H1 (cell line): Measurements from ENCODE around the gene SRXN1. TPM values are rescaled to one million over a fixed set of nuclear protein-coding genes. Genes with fewer than 3 reads are reported as not detected.

Source experiments
- CTCF ChIA-PET: fragments of 300-600 bp; sonication (Branson Sonifier 250); formaldehyde crosslinking; loops from one replicate; lab custom pipeline; 2021; ENCODE audit not compliant: partially characterized antibody; lab: Charles Lee
- POLR2A ChIA-PET: fragments of 300-600 bp; sonication (Branson Sonifier 250); formaldehyde crosslinking; loops from one replicate; lab custom pipeline; 2021; ENCODE audit warnings: inconsistent platforms; ENCODE audit not compliant: partially characterized antibody; lab: Charles Lee
- DNase-seq, 2 experiments: peaks; one replicate each; pipeline versions ENCODE4 v3.0.0 to v3.0.0-alpha.2; 2010 to 2022; ENCODE audit warnings: low spot score in 2 of 2, low read depth in 1 of 2, mixed read lengths in 1 of 2
- FAIRE-seq: peaks from 2 replicates; lab custom pipeline; 2011; peaks lifted over from hg19 to GRCh38; lab: Jason Lieb, UNC
- H2AFZ ChIP-seq: 2 replicates; pipeline ENCODE4 v1.8.1; 2012; ENCODE audit warnings: low read length, inconsistent platforms
- H2AK5ac ChIP-seq: 2 replicates; pipeline ENCODE4 v1.6.1; 2013; ENCODE audit warnings: low read depth, low read length
- H2BK120ac ChIP-seq: replicated peaks from 2 replicates; pipeline ENCODE3; 2013; ENCODE audit warnings: low read depth, low read length, inconsistent platforms
- H2BK12ac ChIP-seq: 2 replicates; pipeline ENCODE4 v1.6.1; 2013; ENCODE audit warnings: low read depth, low read length
- H2BK15ac ChIP-seq: 2 replicates; pipeline ENCODE4 v1.6.1; 2013; ENCODE audit warnings: low read length
- H2BK20ac ChIP-seq: 2 replicates; pipeline ENCODE4 v1.6.1; 2013; ENCODE audit warnings: low read length
- H2BK5ac ChIP-seq: 2 replicates; pipeline ENCODE4 v1.6.1; 2013; ENCODE audit warnings: low read depth, low read length
- H3K14ac ChIP-seq: 2 replicates; pipeline ENCODE4 v1.6.1; 2013; ENCODE audit warnings: inconsistent platforms; ENCODE audit not compliant: insufficient read length
- H3K18ac ChIP-seq: 2 replicates; pipeline ENCODE4 v1.6.1; 2013; ENCODE audit warnings: low read length; ENCODE audit errors: extremely low read depth
- H3K23ac ChIP-seq: 2 replicates; pipeline ENCODE4 v1.6.1; 2013; ENCODE audit warnings: inconsistent platforms; ENCODE audit not compliant: insufficient read length
- H3K23me2 ChIP-seq: 2 replicates; pipeline ENCODE4 v1.6.1; 2013; ENCODE audit warnings: low read depth, low read length
- H3K27ac ChIP-seq: 2 replicates; pipeline ENCODE4 v1.6.1; 2011; ENCODE audit warnings: low read depth, low read length, inconsistent platforms
- H3K27me3 ChIP-seq, 4 experiments: replicated peaks in 1 of 4; 1 replicate in 1 of 4; 2 replicates in 3 of 4; pipeline versions ENCODE4 v1.6.1 to v1.8.1; 2011 to 2013; ENCODE audit warnings: low read length in 3 of 4, mild to moderate bottlenecking in 3 of 4, inconsistent platforms in 2 of 4, mixed read lengths in 2 of 4, moderate library complexity in 1 of 4; ENCODE audit not compliant: control insufficient read depth in 3 of 4, insufficient read depth in 3 of 4; ENCODE audit errors: extremely low read depth in 1 of 4
- H3K36me3 ChIP-seq, 4 experiments: 2 replicates each; pipeline versions ENCODE4 v1.6.1 to v1.8.1; 2011 to 2013; ENCODE audit warnings: mild to moderate bottlenecking in 4 of 4, low read length in 3 of 4, moderate library complexity in 2 of 4, control low read depth in 1 of 4, inconsistent platforms in 1 of 4; ENCODE audit not compliant: insufficient read depth in 4 of 4, control insufficient read depth in 2 of 4
- H3K4ac ChIP-seq: replicated peaks from 2 replicates; pipeline ENCODE3; 2013; ENCODE audit warnings: low read length, low read depth, mixed read lengths, inconsistent platforms; ENCODE audit not compliant: insufficient read length
- H3K4me1 ChIP-seq, 4 experiments: replicated peaks in 1 of 4; 1 replicate in 1 of 4; 2 replicates in 3 of 4; pipeline versions ENCODE4 v1.6.1 to v1.8.1; 2011 to 2013; ENCODE audit warnings: low read length in 3 of 4, inconsistent platforms in 2 of 4, mixed read lengths in 1 of 4; ENCODE audit not compliant: insufficient read depth in 4 of 4, control insufficient read depth in 3 of 4
- H3K4me2 ChIP-seq, 2 experiments: 2 replicates each; pipeline versions ENCODE4 v1.6.1 to v1.8.1; 2011 to 2013; ENCODE audit warnings: low read depth in 2 of 2, low read length in 2 of 2, control low read depth in 1 of 2, inconsistent platforms in 1 of 2, mild to moderate bottlenecking in 1 of 2; ENCODE audit not compliant: insufficient read depth in 1 of 2
- H3K4me3 ChIP-seq, 4 experiments: fragments of 200-600, 300-600 bp in 1 of 4; sonication (generic), shearing (Covaris generic), sonication (Bioruptor Twin) in 1 of 4; 2 replicates each; pipeline versions ENCODE4 v1.5.1 to v1.8.1; 2011 to 2016; ENCODE audit warnings: low read length in 4 of 4, low read depth in 3 of 4, control low read depth in 2 of 4, inconsistent platforms in 2 of 4, mild to moderate bottlenecking in 2 of 4, mixed read lengths in 1 of 4, moderate library complexity in 1 of 4; ENCODE audit not compliant: insufficient read depth in 2 of 4; ENCODE audit errors: extremely low read depth in 1 of 4
- H3K56ac ChIP-seq: replicated peaks from 2 replicates; pipeline ENCODE3; 2013; ENCODE audit warnings: low read depth, mild to moderate bottlenecking, mixed read lengths, low read length, inconsistent platforms; ENCODE audit not compliant: insufficient read length
- H3K79me1 ChIP-seq: 2 replicates; pipeline ENCODE4 v1.6.1; 2013; ENCODE audit warnings: low read depth, low read length, control low read depth
- H3K79me2 ChIP-seq, 2 experiments: 2 replicates each; pipeline versions ENCODE4 v1.6.1 to v1.8.1; 2012 to 2013; ENCODE audit warnings: low read length in 2 of 2, mild to moderate bottlenecking in 2 of 2, inconsistent platforms in 1 of 2; ENCODE audit not compliant: insufficient read depth in 2 of 2, control insufficient read depth in 1 of 2
- H3K9ac ChIP-seq, 4 experiments: replicated peaks in 1 of 4; 1 replicate in 1 of 4; 2 replicates in 3 of 4; pipeline versions ENCODE4 v1.6.1 to v1.8.1; 2011 to 2013; ENCODE audit warnings: low read depth in 3 of 4, low read length in 3 of 4, control low read depth in 2 of 4, mild to moderate bottlenecking in 2 of 4, moderate library complexity in 2 of 4, inconsistent platforms in 1 of 4; ENCODE audit errors: extremely low read depth in 1 of 4
- H3K9me3 ChIP-seq, 2 experiments: 2 replicates each; pipeline versions ENCODE4 v1.6.1 to v1.8.1; 2012 to 2013; ENCODE audit warnings: mild to moderate bottlenecking in 2 of 2, moderate library complexity in 2 of 2, control low read depth in 1 of 2, inconsistent platforms in 1 of 2, low read depth in 1 of 2, low read length in 1 of 2, mixed read lengths in 1 of 2; ENCODE audit not compliant: insufficient read depth in 2 of 2
- H4K20me1 ChIP-seq, 2 experiments: replicated peaks in 1 of 2; 2 replicates each; pipeline versions ENCODE3 to v1.8.1; 2011 to 2013; ENCODE audit warnings: inconsistent platforms in 2 of 2, low read length in 2 of 2, mild to moderate bottlenecking in 1 of 2; ENCODE audit not compliant: insufficient read depth in 2 of 2, control insufficient read depth in 1 of 2
- H4K5ac ChIP-seq: 2 replicates; pipeline ENCODE4 v1.6.1; 2013; ENCODE audit warnings: low read length, low read depth, mixed read lengths, inconsistent platforms; ENCODE audit not compliant: insufficient read length
- H4K8ac ChIP-seq: 2 replicates; pipeline ENCODE4 v1.8.0; 2013; ENCODE audit warnings: mild to moderate bottlenecking, moderate library complexity, low read length, inconsistent platforms; ENCODE audit not compliant: insufficient read depth; ENCODE audit errors: extremely low read depth
- H4K91ac ChIP-seq: replicated peaks from 2 replicates; pipeline ENCODE3; 2013; ENCODE audit warnings: low read length, mixed read lengths, inconsistent platforms; ENCODE audit not compliant: insufficient read length
- CBX8 ChIP-seq: fragments of 300-800, 300-1000 bp; sonication (generic); IDR thresholded peaks from 2 replicates; pipeline ENCODE4 v1.7.1; 2016; ENCODE audit warnings: low read depth, low read length, borderline replicate concordance
- E2F6 ChIP-seq: IDR thresholded peaks from 2 replicates; pipeline ENCODE4 v1.6.1; 2012; ENCODE audit warnings: inconsistent platforms
- EP300 ChIP-seq, 2 experiments: IDR thresholded peaks; 1 replicate in 1 of 2; 2 replicates in 1 of 2; pipeline ENCODE4 v1.6.1; 2011 to 2012; ENCODE audit warnings: low read depth in 2 of 2, low read length in 2 of 2, mild to moderate bottlenecking in 2 of 2, borderline replicate concordance in 1 of 2, inconsistent platforms in 1 of 2, moderate library complexity in 1 of 2
- KDM1A ChIP-seq: fragments of 200-600, 300-600 bp; sonication (generic); IDR thresholded peaks from 2 replicates; pipeline ENCODE4 v1.7.1; 2016; ENCODE audit warnings: mild to moderate bottlenecking, low read length, borderline replicate concordance
- POLR2AphosphoS5 ChIP-seq: IDR thresholded peaks from 2 replicates; pipeline ENCODE4 v1.6.1; 2011; ENCODE audit warnings: low read depth, low read length
- SP1 ChIP-seq: IDR thresholded peaks from 2 replicates; pipeline ENCODE4 v1.6.1; 2011; ENCODE audit warnings: low read depth, low read length
- TEAD4 ChIP-seq: IDR thresholded peaks from 2 replicates; pipeline ENCODE4 v1.6.1; 2012; ENCODE audit warnings: low read depth, low read length, inconsistent platforms, mixed read lengths
- WGBS, 2 experiments: shearing (Covaris generic) in 1 of 2; methylation state at CpG; one replicate each; pipeline versions ENCODE4 v1.1.6 to v1.1.7; 2013 to 2015; ENCODE audit warnings: low lambda C conversion rate in 2 of 2, mixed read lengths in 2 of 2, inconsistent platforms in 1 of 2, low coverage in 1 of 2, missing lambda C conversion rate in 1 of 2; ENCODE audit not compliant: insufficient replicate concordance in 2 of 2, insufficient coverage in 1 of 2, insufficient read length in 1 of 2; ENCODE audit errors: extremely low coverage in 1 of 2, missing lambda C conversion rate in 1 of 2; 5-methylcytosine and 5-hydroxymethylcytosine counted together
- polyA plus RNA-seq, 7 experiments: library from polyadenylated mRNA; depleted of rRNA in 3 of 7; stranded (reverse) in 5 of 7; unstranded in 2 of 7; fragments of >200 nt in 5 of 7; fragments of 200-250 nt in 2 of 7; gene quantifications; 1 replicate in 5 of 7; 2 replicates in 1 of 7; 4 replicates in 1 of 7; pipeline versions ENCODE4 v1.2.1 to v1.2.3, GENCODE V29; 2011 to 2013; ENCODE audit warnings: missing spikeins in 2 of 7, mixed read lengths in 2 of 7
- total RNA-seq: library from RNA; stranded (reverse); fragmentation: NEBNext Ultra II Directional; extraction: Animal tissue kit (Norgen Biotek cat#: 25700); gene quantifications from 2 replicates; pipeline ENCODE4 v1.2.1, GENCODE V29; 2021

SRXN1 gene
- total and polyA plus RNA-seq, 2 of the 8 experiments (the other 6 are each of a cell fraction or from before 2014, with no cell fraction given), result 12.2 to 15.8 TPM

GRCh38 chr20:638579-638978, 14.4 kb downstream of the SRXN1 start:
- H3K79me1 ChIP-seq, result no peaks in the 10 kb centered on the region
- CTCF ChIA-PET, result interaction anchor here (0.6 to 2.0 kb wide), 5 partner anchors 15 to 102 kb away, joined by 3 to 5 read pairs (median 3); no protein-coding TSS in a partner anchor

More at GRCh38 chr20:638579-638978, 14.4 kb downstream of the SRXN1 start:
- H3K4me3 ChIP-seq, result no peak overlapping the region
- H2BK5ac ChIP-seq, result no peak overlapping the region
- H3K23ac ChIP-seq, result no peak overlapping the region
- H2AK5ac ChIP-seq, result no peak overlapping the region
- H2BK120ac ChIP-seq, result no peak overlapping the region
- H3K9ac ChIP-seq, result no peak overlapping the region
- FAIRE-seq, result no peak
- 80% methylated on average over 1 of the region's 1 CpG; no CpG with 5 or more reads in 1 of the 2 experiments for WGBS, 2 experiments
- no peak overlapping the region for H3K27ac ChIP-seq
- no peak overlapping the region for H4K5ac ChIP-seq
- H3K27me3 ChIP-seq, result no peaks in the 10 kb centered on the region; a peak in 1 of 7 replicates
- POLR2A ChIA-PET, result interaction anchor here (0.6 kb wide), 1 partner anchor 338 kb away, joined by 3 read pairs; no protein-coding TSS in a partner anchor
- H2BK15ac ChIP-seq, result no peak overlapping the region
- H3K36me3 ChIP-seq, result no peaks in the 10 kb centered on the region
- no peaks in the 10 kb centered on the region for H3K23me2 ChIP-seq
- H2BK12ac ChIP-seq, result no peak overlapping the region
- no peaks in the 10 kb centered on the region for H3K79me2 ChIP-seq
- no peak for DNase-seq
- no peak overlapping the region for H2AFZ ChIP-seq
- peaks cover 0 to 2% (median 0%) of the 10 kb centered on the region in 4 experiments; a peak in 1 of 7 replicates for H3K4me1 ChIP-seq
- no peak overlapping the region for H3K4ac ChIP-seq
- no peak overlapping the region for H3K18ac ChIP-seq
- TF ChIP-seq POLR2AphosphoS5, result no peak
- no peak for TF ChIP-seq E2F6
- no peak for TF ChIP-seq EP300 (IDR thresholded peaks at IDR 0.05; ENCODE audit: borderline replicate concordance in 1 of 2, low read depth in 2 of 2, low read length in 2 of 2)
- TF ChIP-seq CBX8, result no peak
- TF ChIP-seq KDM1A, result no peak
- TF ChIP-seq SP1, result no peak
- no peak for TF ChIP-seq TEAD4
- H3K56ac ChIP-seq, result no peak overlapping the region
- no peak overlapping the region for H4K91ac ChIP-seq
- no peak overlapping the region for H2BK20ac ChIP-seq
- H4K20me1 ChIP-seq, result no peaks in the 10 kb centered on the region
- no peaks in the 10 kb centered on the region for H3K9me3 ChIP-seq
- H3K4me2 ChIP-seq, result no peak overlapping the region
- no peak overlapping the region for H3K14ac ChIP-seq
- no peak overlapping the region for H4K8ac ChIP-seq
